SU-DHL-6 (cell line): ENCODE measurements around the gene CNOT9.

Experiments used
- H2AFZ ChIP-seq: fragments of 200-600 bp; sonication (generic); 2 replicates; pipeline ENCODE4 v1.6.1; 2014; ENCODE audit warnings: low read depth, mild to moderate bottlenecking, moderate library complexity, mixed read lengths, antibody characterized with exemption, low read length; ENCODE audit not compliant: severe bottlenecking
- H3F3A ChIP-seq: fragments of 200-600 bp; shearing (Covaris generic); 2 replicates; pipeline ENCODE4 v1.6.0; 2016; ENCODE audit warnings: antibody characterized with exemption, mild to moderate bottlenecking; ENCODE audit not compliant: insufficient read depth
- H3K27ac ChIP-seq: fragments of 200-600 bp; sonication (generic); 2 replicates; pipeline ENCODE4 v1.5.1; 2016; ENCODE audit warnings: low read depth, mild to moderate bottlenecking, low read length, moderate library complexity, mixed read lengths
- H3K27me3 ChIP-seq: fragments of 200-600 bp; sonication (generic), shearing (Covaris generic); 2 replicates; pipeline ENCODE4 v1.6.0; 2014; ENCODE audit warnings: mild to moderate bottlenecking, low read length
- H3K36me3 ChIP-seq: fragments of 200-600 bp; sonication (generic); 2 replicates; pipeline ENCODE4 v1.6.1; 2014; ENCODE audit warnings: mild to moderate bottlenecking, low read length, mixed read lengths
- H3K4me2 ChIP-seq: fragments of 300-600, 200-600 bp; shearing (Covaris generic), sonication (generic); 2 replicates; pipeline ENCODE4 v1.6.0; 2014; ENCODE audit warnings: low read length, low read depth, mild to moderate bottlenecking; ENCODE audit not compliant: poor library complexity, severe bottlenecking
- H3K4me3 ChIP-seq: fragments of 200-600 bp; sonication (generic); 2 replicates; pipeline ENCODE4 v1.5.1; 2014; ENCODE audit warnings: antibody characterized with exemption, low read length, mild to moderate bottlenecking, mixed read lengths; ENCODE audit not compliant: insufficient read depth, poor library complexity, severe bottlenecking
- H3K79me2 ChIP-seq: fragments of 200-600 bp; sonication (generic); 2 replicates; pipeline ENCODE4 v1.6.1; 2014; ENCODE audit warnings: mild to moderate bottlenecking, low read length, moderate library complexity; ENCODE audit not compliant: insufficient read depth
- H3K9ac ChIP-seq: fragments of 200-600 bp; sonication (generic); 2 replicates; pipeline ENCODE4 v1.7.0; 2014; ENCODE audit warnings: mild to moderate bottlenecking, low read length
- H3K9me2 ChIP-seq: fragments of 200-600 bp; sonication (generic); replicated peaks from 2 replicates; pipeline ENCODE4 v1.6.1; 2014; ENCODE audit warnings: low read length; ENCODE audit not compliant: insufficient read depth
- H3K9me3 ChIP-seq: fragments of 200-600 bp; sonication (generic); 2 replicates; pipeline ENCODE4 v1.6.1; 2014; ENCODE audit warnings: low read length, mixed read lengths; ENCODE audit not compliant: insufficient read depth
- H4K20me1 ChIP-seq: fragments of 200-600 bp; sonication (generic); 2 replicates; pipeline ENCODE4 v1.6.1; 2014; ENCODE audit warnings: low read depth, mild to moderate bottlenecking, antibody characterized with exemption, low read length, moderate library complexity, mixed read lengths
- CTCF ChIP-seq: fragments of 200-600 bp; sonication (generic); IDR thresholded peaks from one replicate; pipeline ENCODE4 v1.5.1; 2017; ENCODE audit warnings: antibody characterized with exemption, mild to moderate bottlenecking, low read length, moderate library complexity; ENCODE audit not compliant: insufficient read depth, poor library complexity, severe bottlenecking
- EZH2phosphoT487 ChIP-seq: fragments of 200-600 bp; sonication (generic), shearing (Covaris generic); conservative IDR thresholded peaks from 2 replicates; pipeline ENCODE4 v1.6.1; 2018; ENCODE audit warnings: mild to moderate bottlenecking, antibody characterized with exemption, low read length, moderate library complexity, mixed read lengths

CNOT9 gene

GRCh38 chr2:218577482-218578220 is 9.0 kb downstream of the CNOT9 start:
- TF ChIP-seq CTCF (no peak), EZH2phosphoT487 (no peak)
- Histone ChIP-seq H4K20me1 (peaks cover 25% of the 10 kb centered on the region), H3K4me2 (no peak overlapping the region)

GRCh38 chr2:218578272-218578877 is 9.7 kb downstream of the CNOT9 start:
- Histone ChIP-seq H3K9me2 (no peaks in the 10 kb centered on the region), H3F3A (0 out of 2 replicates have a peak, but pooled peaks cover 4% of the 10 kb centered on the region), H3K4me3 (no peak overlapping the region), H3K4me2 (no peak overlapping the region), H3K9me3 (no peaks in the 10 kb centered on the region), H3K9ac (no peak overlapping the region), H3K27me3 (no peaks in the 10 kb centered on the region), H2AFZ (no peak overlapping the region), H3K27ac (no peak overlapping the region), H3K79me2 (peaks cover 73% of the 10 kb centered on the region), H3K36me3 (peaks cover 25% of the 10 kb centered on the region), H4K20me1 (peaks cover 25% of the 10 kb centered on the region)
- TF ChIP-seq EZH2phosphoT487 (no peak), CTCF (no peak)

More at GRCh38 chr2:218577482-218578220, 9.0 kb downstream of the CNOT9 start:
- Histone ChIP-seq H3F3A (0 out of 2 replicates have a peak, but pooled peaks cover 4% of the 10 kb centered on the region), H2AFZ (no peak overlapping the region), H3K27me3 (no peaks in the 10 kb centered on the region), H3K4me3 (no peak overlapping the region), H3K9ac (no peak overlapping the region), H3K36me3 (peaks cover 22% of the 10 kb centered on the region), H3K27ac (no peak overlapping the region), H3K9me2 (no peaks in the 10 kb centered on the region), H3K9me3 (no peaks in the 10 kb centered on the region), H3K79me2 (peaks cover 80% of the 10 kb centered on the region)

- Histone ChIP-seq H3K9ac (no peak overlapping the region), H3K36me3 (peaks cover 34% of the 10 kb centered on the region; the same call in 1 of the 2 replicates), H3F3A (no peaks in the 10 kb centered on the region), H3K27me3 (no peaks in the 10 kb centered on the region), H3K9me2 (no peaks in the 10 kb centered on the region), H3K4me3 (no peak overlapping the region), H3K4me2 (no peak overlapping the region), H2AFZ (no peak overlapping the region), H3K27ac (no peak overlapping the region), H3K79me2 (peaks cover 41% of the 10 kb centered on the region), H3K9me3 (no peaks in the 10 kb centered on the region), H4K20me1 (peaks cover 16% of the 10 kb centered on the region)
- TF ChIP-seq EZH2phosphoT487 (no peak), CTCF (no peak)
Observed at GRCh38 chr2:218582076-218582475, 13.4 kb downstream of the CNOT9 start.
